ENCODE results near the gene MTERF4. TPM values are rescaled to one million over a fixed set of nuclear protein-coding genes. Genes with fewer than 3 reads are reported as not detected.

Gene MTERF4
- total and polyA plus RNA-seq, 2 of the 13 experiments (the other 11 are each of a cell fraction or from before 2014, with no cell fraction given): 50.5 to 59.8 TPM

DNA sequence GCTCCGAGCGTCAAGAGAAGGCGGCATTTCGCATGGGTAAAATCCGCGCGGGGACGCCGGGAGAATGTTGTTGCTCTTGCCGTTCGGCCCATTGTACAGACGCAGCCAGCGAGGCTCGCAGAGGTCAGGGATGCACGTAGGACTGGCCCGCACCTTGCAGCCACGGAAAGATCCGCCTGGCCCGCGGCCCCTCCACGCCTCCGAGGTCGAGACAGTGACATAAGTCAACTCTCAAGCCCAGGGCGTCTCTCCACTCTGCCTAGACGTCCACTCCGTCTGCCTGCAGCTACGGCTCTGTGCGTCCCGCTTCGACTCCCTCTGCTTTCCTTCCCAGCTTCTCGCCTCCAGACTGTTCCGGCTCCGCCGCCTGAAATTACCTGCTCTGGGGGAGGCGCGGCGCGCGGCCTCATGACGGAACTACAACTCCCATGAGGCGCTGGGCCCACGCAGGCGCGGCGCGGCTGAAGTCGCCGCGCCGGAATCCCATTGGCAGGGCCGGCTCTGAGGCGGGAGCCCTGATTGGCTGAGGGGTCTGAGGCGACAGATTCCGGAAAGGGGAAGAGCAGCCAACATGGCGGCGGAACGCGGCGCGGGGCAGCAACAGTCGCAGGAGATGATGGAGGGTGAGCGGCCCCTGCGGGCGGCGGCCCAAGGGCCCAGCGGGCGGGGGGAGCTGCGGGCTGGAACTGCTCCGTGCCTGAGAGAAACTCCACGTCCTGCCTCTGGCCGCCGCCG lies 48.0 kb upstream of the MTERF4 start, which contains the start of gene PPP1R7 (continued):
- TF ChIP-seq, protein P1, sequence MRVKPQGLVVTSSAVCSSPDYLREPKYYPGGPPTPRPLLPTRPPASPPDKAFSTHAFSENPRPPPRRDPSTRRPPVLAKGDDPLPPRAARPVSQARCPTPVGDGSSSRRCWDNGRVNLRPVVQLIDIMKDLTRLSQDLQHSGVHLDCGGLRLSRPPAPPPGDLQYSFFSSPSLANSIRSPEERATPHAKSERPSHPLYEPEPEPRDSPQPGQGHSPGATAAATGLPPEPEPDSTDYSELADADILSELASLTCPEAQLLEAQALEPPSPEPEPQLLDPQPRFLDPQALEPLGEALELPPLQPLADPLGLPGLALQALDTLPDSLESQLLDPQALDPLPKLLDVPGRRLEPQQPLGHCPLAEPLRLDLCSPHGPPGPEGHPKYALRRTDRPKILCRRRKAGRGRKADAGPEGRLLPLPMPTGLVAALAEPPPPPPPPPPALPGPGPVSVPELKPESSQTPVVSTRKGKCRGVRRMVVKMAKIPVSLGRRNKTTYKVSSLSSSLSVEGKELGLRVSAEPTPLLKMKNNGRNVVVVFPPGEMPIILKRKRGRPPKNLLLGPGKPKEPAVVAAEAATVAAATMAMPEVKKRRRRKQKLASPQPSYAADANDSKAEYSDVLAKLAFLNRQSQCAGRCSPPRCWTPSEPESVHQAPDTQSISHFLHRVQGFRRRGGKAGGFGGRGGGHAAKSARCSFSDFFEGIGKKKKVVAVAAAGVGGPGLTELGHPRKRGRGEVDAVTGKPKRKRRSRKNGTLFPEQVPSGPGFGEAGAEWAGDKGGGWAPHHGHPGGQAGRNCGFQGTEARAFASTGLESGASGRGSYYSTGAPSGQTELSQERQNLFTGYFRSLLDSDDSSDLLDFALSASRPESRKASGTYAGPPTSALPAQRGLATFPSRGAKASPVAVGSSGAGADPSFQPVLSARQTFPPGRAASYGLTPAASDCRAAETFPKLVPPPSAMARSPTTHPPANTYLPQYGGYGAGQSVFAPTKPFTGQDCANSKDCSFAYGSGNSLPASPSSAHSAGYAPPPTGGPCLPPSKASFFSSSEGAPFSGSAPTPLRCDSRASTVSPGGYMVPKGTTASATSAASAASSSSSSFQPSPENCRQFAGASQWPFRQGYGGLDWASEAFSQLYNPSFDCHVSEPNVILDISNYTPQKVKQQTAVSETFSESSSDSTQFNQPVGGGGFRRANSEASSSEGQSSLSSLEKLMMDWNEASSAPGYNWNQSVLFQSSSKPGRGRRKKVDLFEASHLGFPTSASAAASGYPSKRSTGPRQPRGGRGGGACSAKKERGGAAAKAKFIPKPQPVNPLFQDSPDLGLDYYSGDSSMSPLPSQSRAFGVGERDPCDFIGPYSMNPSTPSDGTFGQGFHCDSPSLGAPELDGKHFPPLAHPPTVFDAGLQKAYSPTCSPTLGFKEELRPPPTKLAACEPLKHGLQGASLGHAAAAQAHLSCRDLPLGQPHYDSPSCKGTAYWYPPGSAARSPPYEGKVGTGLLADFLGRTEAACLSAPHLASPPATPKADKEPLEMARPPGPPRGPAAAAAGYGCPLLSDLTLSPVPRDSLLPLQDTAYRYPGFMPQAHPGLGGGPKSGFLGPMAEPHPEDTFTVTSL (CRISPR knock-in tag; IDR thresholded peaks at IDR 0.05; ENCODE audit: borderline replicate concordance): no peak
- peak; percentile 92 for TF ChIP-seq NFYC (CRISPR knock-in tag; IDR thresholded peaks at IDR 0.05)
- TF ChIP-seq MAZ (IDR thresholded peaks at IDR 0.05; ENCODE audit: borderline replicate concordance, low read depth, low read length): no peak
- TF ChIP-seq MAZ (CRISPR knock-in tag; IDR thresholded peaks at IDR 0.05; ENCODE audit: low read depth): peak; percentile 70; the same call in 1 of the 2 replicates
- peak; percentile 60 for TF ChIP-seq HDAC2 (CRISPR knock-in tag; IDR thresholded peaks at IDR 0.05)
- TF ChIP-seq BRCA1 (CRISPR knock-in tag; IDR thresholded peaks at IDR 0.05): no peak
- no peak for TF ChIP-seq ATF1 (CRISPR knock-in tag; IDR thresholded peaks at IDR 0.05)
- peak; percentile 75 for TF ChIP-seq TEAD3 (CRISPR knock-in tag; optimal IDR thresholded peaks at IDR 0.05; ENCODE audit: borderline replicate concordance)
- TF ChIP-seq, protein P2, sequence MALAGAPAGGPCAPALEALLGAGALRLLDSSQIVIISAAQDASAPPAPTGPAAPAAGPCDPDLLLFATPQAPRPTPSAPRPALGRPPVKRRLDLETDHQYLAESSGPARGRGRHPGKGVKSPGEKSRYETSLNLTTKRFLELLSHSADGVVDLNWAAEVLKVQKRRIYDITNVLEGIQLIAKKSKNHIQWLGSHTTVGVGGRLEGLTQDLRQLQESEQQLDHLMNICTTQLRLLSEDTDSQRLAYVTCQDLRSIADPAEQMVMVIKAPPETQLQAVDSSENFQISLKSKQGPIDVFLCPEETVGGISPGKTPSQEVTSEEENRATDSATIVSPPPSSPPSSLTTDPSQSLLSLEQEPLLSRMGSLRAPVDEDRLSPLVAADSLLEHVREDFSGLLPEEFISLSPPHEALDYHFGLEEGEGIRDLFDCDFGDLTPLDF (CRISPR knock-in tag; IDR thresholded peaks at IDR 0.05): peak; percentile 95
- TF ChIP-seq, protein P3, sequence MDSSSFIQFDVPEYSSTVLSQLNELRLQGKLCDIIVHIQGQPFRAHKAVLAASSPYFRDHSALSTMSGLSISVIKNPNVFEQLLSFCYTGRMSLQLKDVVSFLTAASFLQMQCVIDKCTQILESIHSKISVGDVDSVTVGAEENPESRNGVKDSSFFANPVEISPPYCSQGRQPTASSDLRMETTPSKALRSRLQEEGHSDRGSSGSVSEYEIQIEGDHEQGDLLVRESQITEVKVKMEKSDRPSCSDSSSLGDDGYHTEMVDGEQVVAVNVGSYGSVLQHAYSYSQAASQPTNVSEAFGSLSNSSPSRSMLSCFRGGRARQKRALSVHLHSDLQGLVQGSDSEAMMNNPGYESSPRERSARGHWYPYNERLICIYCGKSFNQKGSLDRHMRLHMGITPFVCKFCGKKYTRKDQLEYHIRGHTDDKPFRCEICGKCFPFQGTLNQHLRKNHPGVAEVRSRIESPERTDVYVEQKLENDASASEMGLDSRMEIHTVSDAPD (CRISPR knock-in tag; IDR thresholded peaks at IDR 0.05): no peak; the same call in 1 of the 2 replicates
- TF ChIP-seq SP5 (CRISPR knock-in tag; IDR thresholded peaks at IDR 0.05; ENCODE audit: borderline replicate concordance, low read depth): 0 out of 2 replicates have a peak, but pooled peaks have one; percentile 8
- peak; percentile 6; the same call in 1 of the 2 replicates for TF ChIP-seq ZNF746 (CRISPR knock-in tag; IDR thresholded peaks at IDR 0.05)
- TF ChIP-seq GATAD1 (CRISPR knock-in tag; IDR thresholded peaks at IDR 0.05): peak; percentile 92
- peak; percentile 27; the same call in 1 of the 2 replicates for TF ChIP-seq PHF21A (CRISPR knock-in tag; IDR thresholded peaks at IDR 0.05)
- 0 out of 2 replicates have a peak, but pooled peaks have one; percentile 11 for TF ChIP-seq ZNF468 (CRISPR knock-in tag; IDR thresholded peaks at IDR 0.05)
- TF ChIP-seq SAP130 (CRISPR knock-in tag; IDR thresholded peaks at IDR 0.05; ENCODE audit: low read depth): peak; percentile 93
- TF ChIP-seq, protein P4, sequence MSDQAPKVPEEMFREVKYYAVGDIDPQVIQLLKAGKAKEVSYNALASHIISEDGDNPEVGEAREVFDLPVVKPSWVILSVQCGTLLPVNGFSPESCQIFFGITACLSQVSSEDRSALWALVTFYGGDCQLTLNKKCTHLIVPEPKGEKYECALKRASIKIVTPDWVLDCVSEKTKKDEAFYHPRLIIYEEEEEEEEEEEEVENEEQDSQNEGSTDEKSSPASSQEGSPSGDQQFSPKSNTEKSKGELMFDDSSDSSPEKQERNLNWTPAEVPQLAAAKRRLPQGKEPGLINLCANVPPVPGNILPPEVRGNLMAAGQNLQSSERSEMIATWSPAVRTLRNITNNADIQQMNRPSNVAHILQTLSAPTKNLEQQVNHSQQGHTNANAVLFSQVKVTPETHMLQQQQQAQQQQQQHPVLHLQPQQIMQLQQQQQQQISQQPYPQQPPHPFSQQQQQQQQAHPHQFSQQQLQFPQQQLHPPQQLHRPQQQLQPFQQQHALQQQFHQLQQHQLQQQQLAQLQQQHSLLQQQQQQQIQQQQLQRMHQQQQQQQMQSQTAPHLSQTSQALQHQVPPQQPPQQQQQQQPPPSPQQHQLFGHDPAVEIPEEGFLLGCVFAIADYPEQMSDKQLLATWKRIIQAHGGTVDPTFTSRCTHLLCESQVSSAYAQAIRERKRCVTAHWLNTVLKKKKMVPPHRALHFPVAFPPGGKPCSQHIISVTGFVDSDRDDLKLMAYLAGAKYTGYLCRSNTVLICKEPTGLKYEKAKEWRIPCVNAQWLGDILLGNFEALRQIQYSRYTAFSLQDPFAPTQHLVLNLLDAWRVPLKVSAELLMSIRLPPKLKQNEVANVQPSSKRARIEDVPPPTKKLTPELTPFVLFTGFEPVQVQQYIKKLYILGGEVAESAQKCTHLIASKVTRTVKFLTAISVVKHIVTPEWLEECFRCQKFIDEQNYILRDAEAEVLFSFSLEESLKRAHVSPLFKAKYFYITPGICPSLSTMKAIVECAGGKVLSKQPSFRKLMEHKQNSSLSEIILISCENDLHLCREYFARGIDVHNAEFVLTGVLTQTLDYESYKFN (CRISPR knock-in tag; conservative IDR thresholded peaks at IDR 0.05): no peak
- TF ChIP-seq MBNL3 (CRISPR knock-in tag; conservative IDR thresholded peaks at IDR 0.05): no peak
